GM23338 (cell line): ENCODE results near the gene CNOT4. TPM values are rescaled to one million over a fixed set of nuclear protein-coding genes. Genes with fewer than 3 reads are reported as not detected.

Experiments
- ATAC-seq: fragments of 200-7000 bp; cut with Tn5 transposase; 3 replicates; pipeline ENCODE4 v1.9.1; 2020
- DNase-seq: peaks from one replicate; pipeline ENCODE4 v3.0.0-alpha.2; 2015; ENCODE audit warnings: low spot score
- H2AFZ ChIP-seq: fragments of 200-600 bp; sonication (generic); 2 replicates; pipeline ENCODE4 v1.8.0; 2016; ENCODE audit warnings: antibody characterized with exemption, mild to moderate bottlenecking, moderate library complexity
- H3F3A ChIP-seq: fragments of 200-600 bp; sonication (generic); replicated peaks from 2 replicates; pipeline ENCODE4 v1.8.0; 2017; ENCODE audit warnings: antibody characterized with exemption, mixed run types, low read depth
- H3K27ac ChIP-seq: fragments of 200-600 bp; sonication (generic); 2 replicates; pipeline ENCODE4 v1.6.1; 2016; ENCODE audit warnings: low read depth
- H3K27me3 ChIP-seq: fragments of 200-600 bp; sonication (generic); 2 replicates; pipeline ENCODE4 v1.8.0; 2016; ENCODE audit warnings: mild to moderate bottlenecking, mixed run types, moderate library complexity; ENCODE audit not compliant: insufficient read depth
- H3K36me3 ChIP-seq: fragments of 200-600 bp; sonication (generic); 2 replicates; pipeline ENCODE4 v1.8.0; 2016; ENCODE audit warnings: mild to moderate bottlenecking; ENCODE audit not compliant: insufficient read depth
- H3K4me1 ChIP-seq: fragments of 200-600 bp; sonication (generic); 2 replicates; pipeline ENCODE4 v1.8.0; 2016; ENCODE audit warnings: mild to moderate bottlenecking, moderate library complexity; ENCODE audit not compliant: insufficient read depth
- H3K4me2 ChIP-seq: fragments of 200-600 bp; sonication (generic); 2 replicates; pipeline ENCODE4 v1.7.1; 2017; ENCODE audit warnings: mixed run types
- H3K4me3 ChIP-seq: fragments of 200-600 bp; sonication (generic); 2 replicates; pipeline ENCODE4 v1.6.1; 2016; ENCODE audit warnings: mixed run types
- H3K79me2 ChIP-seq: fragments of 200-600 bp; sonication (generic); replicated peaks from 2 replicates; pipeline ENCODE4 v1.8.0; 2017; ENCODE audit warnings: mild to moderate bottlenecking; ENCODE audit not compliant: insufficient read depth
- H3K9me2 ChIP-seq: fragments of 200-600 bp; sonication (generic); 2 replicates; pipeline ENCODE4 v1.8.0; 2017; ENCODE audit not compliant: insufficient read depth
- H4K20me1 ChIP-seq: fragments of 200-600 bp; sonication (generic); replicated peaks from 2 replicates; pipeline ENCODE4 v1.8.0; 2017; ENCODE audit warnings: mild to moderate bottlenecking; ENCODE audit not compliant: insufficient read depth
- H3K27ac Mint-ChIP-seq: 2 replicates; pipeline ENCODE4 v1.8.0; 2020; ENCODE audit warnings: inconsistent platforms, mild to moderate bottlenecking, moderate library complexity, mixed read lengths
- H3K27me3 Mint-ChIP-seq: 3 replicates; pipeline ENCODE4 v1.8.0; 2022; ENCODE audit warnings: low read depth, mild to moderate bottlenecking, moderate library complexity, mixed read lengths, inconsistent platforms; ENCODE audit not compliant: insufficient read depth, poor library complexity
- H3K36me3 Mint-ChIP-seq: 3 replicates; pipeline ENCODE4 v1.8.0; 2021; ENCODE audit warnings: low read depth, mild to moderate bottlenecking, inconsistent platforms, moderate library complexity, mixed read lengths
- H3K4me1 Mint-ChIP-seq: 3 replicates; pipeline ENCODE4 v1.8.0; 2020; ENCODE audit warnings: mild to moderate bottlenecking, inconsistent platforms, mixed read lengths
- H3K4me3 Mint-ChIP-seq: 3 replicates; pipeline ENCODE4 v1.8.0; 2021; ENCODE audit warnings: moderate library complexity, mild to moderate bottlenecking, inconsistent platforms, mixed read lengths
- H3K9me3 Mint-ChIP-seq: 3 replicates; pipeline ENCODE4 v1.8.0; 2020; ENCODE audit warnings: moderate library complexity, mild to moderate bottlenecking, inconsistent platforms, mixed read lengths
- CREB1 ChIP-seq: fragments of 250-450 bp; sonication (Bioruptor Pico); IDR thresholded peaks from 2 replicates; pipeline ENCODE4 v1.5.0; 2020; ENCODE audit warnings: low read depth, mild to moderate bottlenecking, moderate library complexity
- ETS1 ChIP-seq: IDR thresholded peaks from 2 replicates; pipeline ENCODE4 v1.6.1; 2016; ENCODE audit warnings: antibody characterized with exemption
- EZH2 ChIP-seq: fragments of 200-600 bp; sonication (generic); IDR thresholded peaks from one replicate; pipeline ENCODE4 v1.8.0; 2017; ENCODE audit warnings: antibody characterized with exemption, mild to moderate bottlenecking, low read depth; ENCODE audit not compliant: unreplicated experiment
- JUNB ChIP-seq: IDR thresholded peaks from one replicate; pipeline ENCODE4 v1.6.1; 2016; ENCODE audit warnings: antibody characterized with exemption; ENCODE audit not compliant: unreplicated experiment
- STAT1 ChIP-seq: IDR thresholded peaks from one replicate; pipeline ENCODE4 v1.6.1; 2016; ENCODE audit warnings: antibody characterized with exemption; ENCODE audit not compliant: unreplicated experiment
- ZNF114 ChIP-seq: fragments of 250-450 bp; sonication (Bioruptor Pico); IDR thresholded peaks from 2 replicates; pipeline ENCODE4 v1.5.0; 2020; ENCODE audit warnings: mild to moderate bottlenecking, moderate library complexity
- ZNF331 ChIP-seq: fragments of 250-450 bp; sonication (Bioruptor Pico); IDR thresholded peaks from 2 replicates; pipeline ENCODE4 v1.5.0; 2020; ENCODE audit warnings: low read depth, mild to moderate bottlenecking, moderate library complexity
- ZNF462 ChIP-seq: fragments of 250-450 bp; sonication (Bioruptor Pico); IDR thresholded peaks from 2 replicates; pipeline ENCODE4 v1.5.0; 2020; ENCODE audit warnings: mild to moderate bottlenecking, moderate library complexity
- polyA plus RNA-seq: library from polyadenylated mRNA; unstranded; fragments of >200 nt; fragmentation: Nextera tagmentation; extraction: Ambion mirVana; gene quantifications from 2 replicates; pipeline ENCODE4 v1.2.1, GENCODE V29; 2016
- total RNA-seq: library from RNA; depleted of rRNA; stranded (reverse); fragments of >200 nt; shearing (Covaris generic); gene quantifications from 2 replicates; pipeline ENCODE4 v1.2.3, GENCODE V29; 2014

The CNOT4 gene
- total and polyA plus RNA-seq, 2 experiments from 2014 or later, result 18.9 to 26.2 TPM

GRCh38 chr7:135368416-135369186 is 141.3 kb downstream of the CNOT4 start:
- no peak overlapping the region for H3K4me3 Mint-ChIP-seq
- H3K27ac ChIP-seq, result no peak overlapping the region

More at GRCh38 chr7:135368416-135369186, 141.3 kb downstream of the CNOT4 start:
- H3K27ac Mint-ChIP-seq, result no peak overlapping the region
- Histone ChIP-seq H3K36me3 (no peaks in the 10 kb centered on the region), H2AFZ (no peak overlapping the region), H3K4me2 (no peak overlapping the region), H3K4me3 (no peak overlapping the region), H4K20me1 (peaks cover 3% of the 10 kb centered on the region; the same call in 1 of the 2 replicates), H3K79me2 (no peaks in the 10 kb centered on the region), H3F3A (no peaks in the 10 kb centered on the region), H3K27me3 (no peaks in the 10 kb centered on the region), H3K4me1 (peaks cover 10% of the 10 kb centered on the region), H3K9me2 (no peaks in the 10 kb centered on the region)
- no peak for TF ChIP-seq ZNF114 (CRISPR knock-in tag)
- no peak for TF ChIP-seq JUNB
- TF ChIP-seq CREB1 (CRISPR knock-in tag), result no peak
- TF ChIP-seq ETS1, result no peak
- no peak for TF ChIP-seq ZNF331
- TF ChIP-seq STAT1, result no peak
- no peak for TF ChIP-seq ZNF462 (CRISPR knock-in tag)
- no peak for TF ChIP-seq EZH2
- DNase-seq (no peak), ATAC-seq (no peak)
- H3K36me3 Mint-ChIP-seq, result no peaks in the 10 kb centered on the region
- H3K4me1 Mint-ChIP-seq, result peaks cover 13% of the 10 kb centered on the region; the same call in 2 of the 3 replicates
- no peaks in the 10 kb centered on the region for H3K9me3 Mint-ChIP-seq
- H3K27me3 Mint-ChIP-seq, result no peaks in the 10 kb centered on the region
